Keratinocyte (primary cell): ENCODE data around the gene PTPRN2.

ENCODE experiments used
- CTCF ChIP-seq, 3 experiments: IDR thresholded peaks in 1 of 3; conservative IDR thresholded peaks in 1 of 3; optimal IDR thresholded peaks in 1 of 3; 2 replicates in 2 of 3; 3 replicates in 1 of 3; pipeline versions ENCODE3 to v1.5.1; 2011; ENCODE audit warnings: low read length in 3 of 3, mild to moderate bottlenecking in 3 of 3, moderate library complexity in 2 of 3, control low read depth in 1 of 3, inconsistent platforms in 1 of 3; ENCODE audit not compliant: insufficient read depth in 2 of 3; ENCODE audit errors: extremely low read depth in 1 of 3
- EZH2 ChIP-seq: IDR thresholded peaks from one replicate; pipeline ENCODE4 v1.6.1; 2012; ENCODE audit warnings: inconsistent platforms, mild to moderate bottlenecking, low read length, moderate library complexity

- TF ChIP-seq CTCF (optimal IDR thresholded peaks at IDR 0.05 in 1 of 3, IDR thresholded peaks at IDR 0.05 in 1 of 3, conservative IDR thresholded peaks at IDR 0.05 in 1 of 3; ENCODE audit: extremely low read depth in 1 of 3, insufficient read depth in 2 of 3, low read length in 3 of 3) (no peak), EZH2 (no peak)
Observed at GRCh38 chr7:158387546-158387891, 200.1 kb downstream of the PTPRN2 start.
